Small intestine (tissue), 7 donors: ENCODE data around the gene GRM6. TPM values are rescaled to one million over a fixed set of nuclear protein-coding genes. Genes with fewer than 3 reads are reported as not detected.

ENCODE experiments used
- DNase-seq, 2 donors: peaks; one replicate each; pipeline versions ENCODE4 v3.0.0 to v3.0.0-alpha.2; 2013
- FAIRE-seq: peaks from 2 replicates; lab custom pipeline; 2012; peaks lifted over from hg19 to GRCh38; lab: Jason Lieb, UNC
- H3K27ac ChIP-seq, 3 donors: one replicate each; pipeline ENCODE4 v1.5.1; 2013; ENCODE audit warnings: low read length in 2 of 3, mild to moderate bottlenecking in 2 of 3, control low read depth in 1 of 3, inconsistent platforms in 1 of 3, low read depth in 1 of 3, moderate library complexity in 1 of 3
- H3K27me3 ChIP-seq, 3 donors: one replicate each; pipeline ENCODE4 v1.6.1; 2013; ENCODE audit warnings: low read length in 3 of 3, inconsistent platforms in 1 of 3; ENCODE audit not compliant: control insufficient read depth in 3 of 3, insufficient read depth in 3 of 3
- H3K36me3 ChIP-seq, 3 donors: one replicate each; pipeline ENCODE4 v1.6.1; 2013; ENCODE audit warnings: low read length in 3 of 3, inconsistent platforms in 1 of 3, low read depth in 1 of 3, mild to moderate bottlenecking in 1 of 3, moderate library complexity in 1 of 3; ENCODE audit not compliant: control insufficient read depth in 3 of 3, insufficient read depth in 2 of 3
- H3K4me1 ChIP-seq, 3 donors: one replicate each; pipeline ENCODE4 v1.6.1; 2013; ENCODE audit warnings: low read length in 2 of 3, inconsistent platforms in 1 of 3, low read depth in 1 of 3, mild to moderate bottlenecking in 1 of 3, moderate library complexity in 1 of 3; ENCODE audit not compliant: control insufficient read depth in 3 of 3, insufficient read depth in 2 of 3
- H3K4me3 ChIP-seq, 3 donors: one replicate each; pipeline ENCODE4 v1.5.1; 2013; ENCODE audit warnings: low read length in 3 of 3, control low read depth in 1 of 3, inconsistent platforms in 1 of 3, low read depth in 1 of 3, mild to moderate bottlenecking in 1 of 3, moderate library complexity in 1 of 3
- H3K9me3 ChIP-seq, 2 donors: one replicate each; pipeline ENCODE4 v1.6.1; 2013; ENCODE audit warnings: low read depth in 1 of 2, low read length in 1 of 2; ENCODE audit not compliant: control insufficient read depth in 2 of 2, insufficient read depth in 1 of 2
- WGBS, 3 donors: extraction: QIAGEN DNeasy Blood & Tissue Kit; methylation state at CpG; one replicate each; pipeline ENCODE4 v1.1.7; 2013; 5-methylcytosine and 5-hydroxymethylcytosine counted together
- polyA plus RNA-seq, 4 donors: library from polyadenylated mRNA; stranded (reverse) in 3 of 4; unstranded in 1 of 4; fragments of 200-250 nt in 3 of 4; fragments of 120-200 nt in 1 of 4; gene quantifications; one replicate each; pipeline versions ENCODE4 v1.2.1 to v1.2.3, GENCODE V29; 2013
- donor health status: healthy with polysubstance abuse.
- donor health status: control.
- donor health status: control.
- donor health status: Bipolar disorder and iron deficiency.
- donor health status: healthy.

The GRM6 gene
- polyA plus RNA-seq, 4 donors = 0.43 TPM; not detected in 3

DNA sequence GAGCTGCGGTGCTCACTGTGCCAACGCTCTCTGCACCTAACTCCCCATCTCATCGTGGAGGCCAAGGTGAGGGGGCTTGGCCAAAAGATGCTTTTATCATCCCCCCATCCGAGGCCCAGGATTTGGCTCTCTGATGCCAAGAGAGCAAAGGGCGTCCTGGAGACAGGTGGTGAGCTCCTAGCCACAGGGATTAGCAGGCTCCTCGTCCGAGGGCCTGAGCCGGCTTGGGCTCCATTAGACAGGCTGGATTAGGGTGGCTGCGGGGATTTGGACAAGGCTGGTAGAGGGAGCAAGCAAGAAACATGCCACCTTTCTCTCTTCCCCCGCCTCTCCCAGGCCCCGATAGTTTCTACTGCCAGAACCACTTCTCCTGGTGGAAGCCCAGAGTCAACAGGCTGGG is 1.0 kb upstream of the GRM6 start:
- Histone ChIP-seq H3K4me3 (no peak overlapping the region), H3K4me1 (no peaks in the 10 kb centered on the region), H3K36me3 (no peaks in the 10 kb centered on the region), H3K27me3 (peaks cover 0 to 33% (median 24%) of the 10 kb centered on the region in 3 donors), H3K9me3 (peaks cover 0 to 9% of the 10 kb centered on the region in 2 donors), H3K27ac (no peak overlapping the region)
- no peak for FAIRE-seq
- DNase-seq = no peak
- WGBS, 3 donors = 61 to 74% (median 67%) methylated on average over 11 of the region's 11 CpGs

DNA sequence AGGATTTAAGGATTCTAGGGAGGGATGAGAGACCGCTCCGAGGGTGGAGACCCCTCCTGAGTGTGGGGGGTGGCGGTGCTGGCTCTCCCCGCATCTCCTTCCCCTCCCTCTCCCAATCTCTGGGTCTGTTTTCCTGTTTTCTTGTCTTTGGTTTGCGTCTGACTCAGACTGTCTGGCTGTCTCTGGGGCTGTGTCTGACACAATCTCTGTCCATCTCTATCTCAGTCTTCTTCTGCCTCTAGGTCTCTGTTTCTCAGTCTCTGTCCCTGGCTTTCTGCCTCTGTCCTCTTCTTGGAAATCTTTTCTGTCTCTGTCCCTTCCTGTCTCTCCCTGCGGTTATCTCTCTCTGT is 196 bp upstream of the GRM6 start:
- H3K9me3 ChIP-seq = peaks cover 0 to 16% of the 10 kb centered on the region in 2 donors

DNA sequence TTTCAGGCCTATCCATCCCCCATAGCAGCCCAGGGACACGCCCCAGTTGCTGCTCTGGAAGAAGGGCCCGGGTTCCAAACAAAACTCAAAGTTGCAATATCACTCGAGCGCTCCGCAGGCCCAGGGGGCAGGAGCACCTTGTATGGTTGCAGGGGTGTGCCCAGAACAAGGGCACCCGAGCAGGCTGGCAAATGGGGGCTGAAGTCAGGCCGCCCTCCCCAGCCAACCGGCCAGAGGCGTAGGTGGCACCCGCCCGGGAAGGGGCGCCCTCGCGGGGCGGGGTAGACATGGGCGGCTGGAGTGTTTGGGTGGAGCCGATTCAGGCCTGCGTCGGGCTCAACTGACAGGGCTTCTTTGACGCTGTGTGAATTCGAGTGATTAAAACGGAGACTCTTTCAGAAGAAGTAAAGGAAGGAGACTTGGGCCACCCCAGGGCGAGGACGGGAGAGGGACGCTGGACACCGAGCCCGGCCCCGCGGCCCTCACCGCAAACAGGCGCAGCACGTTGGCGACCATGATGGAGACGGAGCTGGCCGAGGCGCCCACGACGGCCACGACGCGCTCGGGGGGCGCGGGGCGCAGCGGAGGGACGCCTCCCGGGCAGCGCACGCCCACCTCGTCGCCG is 1.1 kb downstream of the GRM6 start:
- Histone ChIP-seq H3K27ac (no peak overlapping the region), H3K36me3 (no peaks in the 10 kb centered on the region), H3K4me3 (no peak overlapping the region), H3K9me3 (peaks cover 0 to 28% of the 10 kb centered on the region in 2 donors), H3K4me1 (no peaks in the 10 kb centered on the region), H3K27me3 (peaks cover 0 to 33% (median 24%) of the 10 kb centered on the region in 3 donors)
- FAIRE-seq (no peak), DNase-seq (no peak)
- 26 to 51% (median 39%) methylated on average over 50 to 53 of the region's 53 CpGs for WGBS, 3 donors

More for the DNA sequence above, 196 bp upstream of the GRM6 start:
- WGBS, 3 donors = 10 to 22% (median 12%) methylated on average over 6 of the region's 6 CpGs
- no peak for DNase-seq
- no peaks in the 10 kb centered on the region for H3K4me1 ChIP-seq
- no peak overlapping the region for H3K27ac ChIP-seq
- H3K36me3 ChIP-seq = no peaks in the 10 kb centered on the region
- H3K27me3 ChIP-seq = peaks cover 0 to 33% (median 24%) of the 10 kb centered on the region in 3 donors
- no peak for FAIRE-seq
- no peak overlapping the region for H3K4me3 ChIP-seq

DNA sequence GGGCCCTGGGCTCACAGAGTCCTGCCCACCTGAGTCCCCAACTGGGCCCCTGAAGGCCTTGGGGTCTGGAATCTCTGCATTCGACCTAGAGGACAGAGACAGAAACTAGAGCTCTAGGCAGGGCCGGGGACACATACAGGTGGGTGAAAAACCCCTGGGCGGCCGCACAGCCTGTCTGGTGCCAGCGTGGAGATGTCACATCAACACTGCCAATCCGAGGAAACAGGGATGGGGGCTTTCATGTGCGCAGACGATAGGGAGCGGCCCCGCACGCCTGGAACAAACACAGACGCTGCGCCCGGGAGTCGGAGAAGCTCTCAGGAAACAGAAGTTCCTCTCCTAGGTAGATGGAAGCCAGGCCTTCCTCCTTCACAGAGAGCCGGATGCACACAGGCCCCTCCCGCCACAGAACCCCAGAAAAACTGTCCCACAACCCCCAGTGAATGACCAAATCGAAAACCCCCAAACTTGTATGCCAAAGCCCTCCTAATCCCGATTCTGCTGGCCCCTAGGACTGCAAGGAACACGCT is 1.8 kb downstream of the GRM6 start:
- DNase-seq (no peak), FAIRE-seq (no peak)
- Histone ChIP-seq H3K4me1 (no peaks in the 10 kb centered on the region), H3K9me3 (peaks cover 0 to 34% of the 10 kb centered on the region in 2 donors), H3K27me3 (peaks cover 0 to 33% (median 24%) of the 10 kb centered on the region in 3 donors), H3K4me3 (no peak overlapping the region), H3K36me3 (no peaks in the 10 kb centered on the region), H3K27ac (no peak overlapping the region)
- 54 to 73% (median 67%) methylated on average over 18 to 20 of the region's 20 CpGs for WGBS, 3 donors

DNA sequence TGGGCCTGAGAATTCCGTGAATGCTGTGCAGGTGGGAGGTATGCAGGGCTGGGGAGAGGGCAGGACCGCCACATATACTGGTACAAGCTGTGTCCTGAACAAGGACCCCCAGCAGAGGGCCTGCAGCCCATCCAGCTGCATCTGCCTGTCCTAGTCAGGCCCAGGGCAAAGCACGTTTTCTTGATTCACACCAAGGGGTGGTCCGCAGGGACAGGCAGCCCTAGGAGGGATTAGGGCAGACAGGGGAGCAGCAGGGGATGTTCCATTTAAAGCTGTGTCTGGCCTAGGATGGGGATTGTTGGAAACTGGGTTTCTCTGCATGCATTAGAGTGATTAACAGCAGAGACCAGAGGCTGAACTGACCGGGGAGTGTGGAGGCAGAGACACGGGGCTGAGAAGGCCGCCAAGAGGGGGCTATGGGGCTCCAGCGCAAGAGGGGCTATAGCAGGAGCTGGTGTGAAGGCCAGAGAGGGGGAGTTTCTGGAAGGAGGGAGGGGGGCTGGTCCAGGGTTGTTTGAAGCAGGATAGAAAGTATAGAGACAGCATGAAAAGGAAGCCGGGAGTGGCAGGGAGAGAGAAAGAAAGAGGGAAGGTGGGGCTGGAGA is 2.7 kb downstream of the GRM6 start:
- no peak overlapping the region for H3K4me3 ChIP-seq
- H3K9me3 ChIP-seq = peaks cover 0 to 37% of the 10 kb centered on the region in 2 donors
- FAIRE-seq (no peak), DNase-seq (no peak)
- no peaks in the 10 kb centered on the region for H3K36me3 ChIP-seq
- WGBS, 3 donors = 60 to 68% (median 67%) methylated on average over 9 of the region's 9 CpGs
- H3K27ac ChIP-seq = no peak overlapping the region
- no peaks in the 10 kb centered on the region for H3K4me1 ChIP-seq
- H3K27me3 ChIP-seq = peaks cover 0 to 33% (median 24%) of the 10 kb centered on the region in 3 donors

DNA sequence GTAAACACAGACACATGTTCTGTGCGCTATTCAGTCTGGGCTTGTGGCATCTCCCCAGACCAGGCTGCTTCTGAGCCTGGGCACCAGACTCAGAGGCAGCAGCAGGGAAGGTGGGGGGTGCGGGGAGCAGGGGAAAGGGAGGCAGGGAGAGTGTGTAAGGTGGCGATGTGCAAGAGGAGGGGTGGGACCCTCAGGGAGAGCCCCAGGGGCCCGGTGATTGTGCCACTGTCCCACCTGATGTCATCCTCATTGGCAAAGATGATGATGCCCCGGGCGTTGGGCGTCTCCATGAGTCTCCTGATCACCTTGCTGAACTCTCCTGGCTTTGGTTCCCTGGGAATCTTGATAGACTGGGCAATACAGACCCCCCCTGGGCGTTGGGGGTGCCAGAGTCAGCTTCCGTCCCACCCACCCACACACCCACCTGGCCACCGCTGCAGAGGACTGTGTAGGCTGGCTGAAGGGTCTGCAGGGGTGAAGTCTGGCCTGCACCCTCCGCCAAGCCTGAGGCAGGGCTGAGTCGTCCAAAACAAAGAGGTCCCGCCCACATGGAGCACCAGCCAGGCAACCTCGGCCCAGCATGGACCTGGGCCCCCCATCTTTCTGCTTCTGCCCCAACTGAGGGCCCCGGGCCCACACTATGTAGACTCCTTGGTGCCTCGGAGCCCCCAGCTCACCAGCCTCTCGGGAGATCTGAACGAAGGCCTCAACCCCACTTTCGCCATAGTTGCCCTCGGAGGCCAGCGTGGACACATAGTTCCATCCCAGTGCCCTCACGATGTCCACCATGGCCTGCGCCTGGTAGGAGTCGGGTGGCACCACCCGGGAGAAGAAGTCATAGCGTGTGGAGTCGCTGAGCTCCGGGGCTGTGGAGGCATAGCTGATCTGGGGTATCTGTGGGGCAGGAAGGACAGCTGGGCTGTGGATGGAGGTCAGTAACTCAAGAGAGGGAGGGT is 3.7 kb downstream of the GRM6 start:
- no peak overlapping the region for H3K4me3 ChIP-seq
- FAIRE-seq = no peak

DNA sequence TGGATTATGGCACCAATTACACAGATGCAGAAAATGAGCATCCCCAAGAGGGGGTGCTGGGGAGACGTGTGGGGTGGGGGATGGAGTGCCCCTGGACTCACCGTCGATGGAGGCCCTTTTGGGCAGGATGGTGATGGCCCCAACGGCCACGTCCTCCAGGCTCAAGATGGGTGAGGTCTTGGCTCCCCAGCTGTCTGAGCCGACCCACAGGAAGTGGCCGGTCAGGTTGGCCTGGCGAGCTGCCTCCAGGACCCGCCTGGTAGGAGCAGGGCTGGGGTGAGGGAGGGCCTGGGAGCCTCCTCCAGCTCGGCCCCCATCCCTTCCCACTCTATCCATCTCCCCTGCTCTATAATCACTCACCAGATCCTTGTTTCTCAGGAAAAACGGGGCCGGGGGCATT is 4.6 kb downstream of the GRM6 start:
- H3K9me3 ChIP-seq = peaks cover 4 to 56% of the 10 kb centered on the region in 2 donors
- H3K36me3 ChIP-seq = no peaks in the 10 kb centered on the region
- H3K4me1 ChIP-seq = no peaks in the 10 kb centered on the region
- FAIRE-seq (no peak), DNase-seq (no peak)
- no peak overlapping the region for H3K4me3 ChIP-seq
- no peak overlapping the region for H3K27ac ChIP-seq
- WGBS, 3 donors = 79 to 88% (median 83%) methylated on average over 11 to 12 of the region's 12 CpGs
- H3K27me3 ChIP-seq = peaks cover 0 to 21% (median 19%) of the 10 kb centered on the region in 3 donors

More for the DNA sequence above, 3.7 kb downstream of the GRM6 start:
- Histone ChIP-seq H3K4me1 (no peaks in the 10 kb centered on the region), H3K36me3 (no peaks in the 10 kb centered on the region), H3K9me3 (peaks cover under 1 to 46% of the 10 kb centered on the region in 2 donors), H3K27ac (no peak overlapping the region), H3K27me3 (peaks cover 0 to 30% (median 22%) of the 10 kb centered on the region in 3 donors)
- 85 to 91% (median 88%) methylated on average over 24 to 28 of the region's 28 CpGs for WGBS, 3 donors
- DNase-seq = no peak

DNA sequence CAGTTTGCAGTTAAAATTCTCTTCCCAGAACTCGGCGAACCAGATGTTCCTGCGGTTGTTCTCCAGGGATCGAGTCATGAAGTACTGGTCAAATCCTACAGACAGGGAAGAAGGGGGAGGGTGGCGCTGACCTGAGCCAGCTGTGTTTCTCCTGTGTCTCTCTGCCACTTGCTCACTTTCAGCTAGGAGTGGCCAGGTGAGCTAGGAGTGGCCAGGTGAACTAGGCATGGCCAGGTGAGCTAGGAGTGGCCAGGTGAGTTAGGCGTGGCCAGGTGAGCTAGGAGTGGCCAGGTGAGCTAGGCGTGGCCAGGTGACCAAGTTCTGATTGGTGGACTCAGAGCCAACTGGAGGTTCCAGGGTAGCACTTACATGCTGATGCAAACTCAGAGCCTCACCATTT is 5.8 kb downstream of the GRM6 start:
- no peaks in the 10 kb centered on the region for H3K36me3 ChIP-seq
- FAIRE-seq = no peak
- H3K27ac ChIP-seq = no peak overlapping the region
- no peak overlapping the region for H3K4me3 ChIP-seq
- H3K4me1 ChIP-seq = no peaks in the 10 kb centered on the region
- 88 to 92% (median 88%) methylated on average over 7 of the region's 7 CpGs for WGBS, 3 donors
- no peak for DNase-seq
- peaks cover 0 to 14% (median 14%) of the 10 kb centered on the region in 3 donors for H3K27me3 ChIP-seq
- peaks cover 4 to 67% of the 10 kb centered on the region in 2 donors for H3K9me3 ChIP-seq
